Posterior cingulate gyrus (tissue), 11 donors: ENCODE measurements around the gene ETS1.

Experiments used
- DNase-seq, 10 donors: peaks; one replicate each; pipeline versions ENCODE4 v3.0.0 to v3.0.0-alpha.2; 2020 to 2021; ENCODE audit warnings: mixed read lengths in 3 of 10
- intact Hi-C: fragments of 100-400 bp; cut with DNase I; formaldehyde crosslinking; loops from one replicate; pipeline ENCODE4 v1.15.1; 2023

ETS1 gene

DNA sequence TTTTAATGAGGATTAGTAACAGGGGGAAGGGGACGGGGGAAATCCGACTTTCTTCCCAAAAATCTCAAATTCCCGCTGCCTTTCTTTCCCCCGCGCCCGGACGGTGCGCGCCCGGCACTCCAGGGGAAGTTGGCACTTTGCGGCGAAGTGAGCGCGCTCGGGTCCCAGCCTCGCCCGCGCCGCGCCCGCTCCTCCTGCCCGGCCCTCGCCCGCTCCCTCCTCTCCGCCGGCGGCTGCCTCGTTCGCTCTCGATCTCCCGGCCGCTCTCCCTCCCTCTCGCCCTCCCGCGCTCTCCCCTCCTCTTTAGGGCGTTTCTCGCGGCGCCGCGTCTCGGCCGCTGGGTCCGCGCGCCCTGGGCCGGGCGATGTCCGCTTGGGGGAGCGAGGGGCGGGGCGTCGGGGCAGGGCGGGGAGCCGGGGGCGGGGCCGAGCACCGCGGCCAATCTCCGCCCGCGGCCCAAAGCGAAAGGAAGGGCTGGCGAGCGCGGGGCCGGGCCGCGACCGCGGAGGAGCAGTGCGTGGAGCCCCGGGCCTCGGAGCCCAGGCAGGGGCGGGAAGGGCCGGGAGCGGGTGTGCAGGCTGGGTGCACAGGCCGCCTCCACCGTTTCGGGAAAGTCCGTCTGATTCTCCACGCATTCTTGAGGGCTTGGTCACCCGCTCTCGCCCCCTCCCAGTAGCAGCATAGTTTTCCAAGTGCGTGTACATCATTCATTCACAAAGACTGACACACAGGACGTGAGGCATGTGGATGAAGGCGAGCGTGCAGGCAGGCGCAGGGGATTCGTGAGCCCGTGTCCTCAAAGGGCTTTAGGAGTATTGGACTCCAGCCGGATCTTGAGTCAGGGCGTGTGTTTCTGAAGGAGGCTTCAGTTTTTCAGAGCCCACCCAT is 65.1 kb downstream of the ETS1 start:
- intact Hi-C loops: no loop called here
- DNase-seq: peak; percentile 80 to 98 (median 87)

DNA sequence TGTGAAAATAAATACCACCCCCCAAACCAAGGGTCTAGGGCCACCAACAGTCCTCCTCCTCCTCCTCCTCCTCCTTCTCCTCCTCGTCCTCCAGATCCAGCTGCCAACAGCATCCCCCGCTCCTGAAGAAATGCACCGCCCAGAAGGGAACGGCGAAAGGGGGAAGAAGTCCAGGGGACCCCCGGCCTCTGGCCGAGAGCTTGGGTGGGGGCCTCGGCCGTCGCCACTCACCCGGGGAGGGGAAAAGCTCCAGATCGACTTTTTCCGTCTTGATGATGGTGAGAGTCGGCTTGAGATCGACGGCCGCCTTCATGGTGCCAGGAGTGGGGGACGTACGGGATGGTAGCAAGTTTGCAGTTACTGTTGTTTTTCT is 65.7 kb downstream of the ETS1 start:
- intact Hi-C loops: no loop called here
- DNase-seq: peak in 3 of 10 donors; percentile 24 to 85 (median 74)

DNA sequence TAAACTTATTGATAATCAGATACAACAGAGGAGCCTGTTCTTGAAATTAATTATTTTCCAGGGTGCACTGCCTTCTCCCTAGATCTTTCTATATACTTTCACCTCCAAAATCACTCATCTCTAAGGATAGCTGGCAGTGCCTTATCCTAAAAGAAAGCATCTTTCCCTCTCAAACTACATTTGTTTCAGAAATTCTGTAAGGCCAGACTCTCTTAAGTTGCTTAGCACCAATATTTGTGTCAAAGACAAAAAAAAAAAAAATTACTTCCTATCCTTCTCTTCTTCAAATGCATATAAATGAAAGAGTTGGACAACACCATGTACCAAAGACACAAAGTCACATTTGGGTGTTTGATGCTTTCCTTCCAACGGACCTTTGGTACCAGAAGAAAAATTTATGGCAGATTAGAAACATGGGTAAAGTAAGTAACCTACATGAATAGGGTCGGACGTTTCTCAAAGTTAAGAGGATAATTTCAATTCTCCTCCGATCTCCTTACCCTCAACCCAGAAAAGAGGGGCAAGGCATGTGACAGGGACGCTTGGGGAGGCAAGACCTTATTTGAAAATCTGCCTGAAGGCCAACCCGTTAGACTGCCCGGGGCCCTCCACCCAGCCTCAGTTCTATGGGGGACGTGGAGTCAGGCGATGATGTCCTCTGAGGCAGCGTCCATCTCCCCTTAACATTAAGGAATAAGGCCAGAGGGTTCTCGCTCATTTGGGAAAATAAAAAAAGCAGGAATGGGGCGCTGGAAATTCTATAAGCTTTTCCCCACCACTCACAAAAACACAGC is 66.3 kb downstream of the ETS1 start:
- DNase-seq: peak in 1 of 10 donors; percentile 69
- intact Hi-C loops: no loop called here

DNA sequence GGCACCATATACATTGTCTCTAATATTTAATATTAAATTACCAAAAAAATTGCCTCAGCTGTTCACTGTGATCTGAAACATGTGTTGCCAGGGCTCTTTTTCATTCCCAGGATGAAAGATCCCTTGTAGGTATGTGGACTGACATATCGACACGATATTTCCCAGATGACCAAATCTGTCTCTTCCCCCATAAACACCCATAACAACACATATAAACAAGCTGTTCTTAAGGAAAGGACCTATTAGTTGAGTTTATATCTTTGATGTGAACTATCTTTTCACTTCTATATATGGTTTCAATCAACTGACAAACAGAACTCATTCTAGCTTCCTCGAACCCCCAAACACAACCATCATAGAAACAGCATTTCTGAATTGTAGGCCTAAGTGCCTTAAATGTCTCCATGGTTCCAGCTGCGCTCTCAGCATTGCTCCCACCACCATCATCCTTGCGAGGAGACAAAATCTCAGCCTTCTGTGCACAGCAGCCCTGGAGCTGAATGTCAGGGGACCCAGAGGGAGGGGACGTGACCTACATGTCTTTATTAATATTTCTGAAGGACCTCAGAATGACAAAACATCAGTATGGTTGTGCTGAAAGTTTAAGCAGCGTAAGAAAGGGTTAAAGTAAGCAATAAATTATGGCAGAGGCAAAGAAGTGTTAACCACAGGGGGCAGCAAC is 67.0 kb downstream of the ETS1 start:
- intact Hi-C loops: no loop called here
- DNase-seq: no peak

DNA sequence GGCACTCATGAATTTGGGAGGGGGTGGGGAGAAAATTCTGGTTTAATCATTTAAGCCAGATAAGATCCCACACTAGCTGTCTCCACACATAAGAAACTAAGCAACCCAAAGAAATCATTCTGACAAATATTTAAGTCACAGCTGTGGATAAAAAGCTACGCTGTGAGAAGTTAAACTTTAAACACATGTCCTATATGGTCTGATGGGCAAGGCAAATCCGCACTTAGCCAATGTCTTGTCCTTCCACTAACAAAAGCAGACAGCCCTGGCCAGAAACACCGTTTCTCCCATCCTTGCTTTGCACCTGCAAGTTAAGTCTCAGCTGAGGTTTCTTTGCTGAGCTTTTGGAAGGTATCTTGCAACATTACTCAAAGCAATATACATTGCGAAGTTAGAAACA is 68.0 kb downstream of the ETS1 start:
- DNase-seq: no peak
- intact Hi-C loops: no loop called here

DNA sequence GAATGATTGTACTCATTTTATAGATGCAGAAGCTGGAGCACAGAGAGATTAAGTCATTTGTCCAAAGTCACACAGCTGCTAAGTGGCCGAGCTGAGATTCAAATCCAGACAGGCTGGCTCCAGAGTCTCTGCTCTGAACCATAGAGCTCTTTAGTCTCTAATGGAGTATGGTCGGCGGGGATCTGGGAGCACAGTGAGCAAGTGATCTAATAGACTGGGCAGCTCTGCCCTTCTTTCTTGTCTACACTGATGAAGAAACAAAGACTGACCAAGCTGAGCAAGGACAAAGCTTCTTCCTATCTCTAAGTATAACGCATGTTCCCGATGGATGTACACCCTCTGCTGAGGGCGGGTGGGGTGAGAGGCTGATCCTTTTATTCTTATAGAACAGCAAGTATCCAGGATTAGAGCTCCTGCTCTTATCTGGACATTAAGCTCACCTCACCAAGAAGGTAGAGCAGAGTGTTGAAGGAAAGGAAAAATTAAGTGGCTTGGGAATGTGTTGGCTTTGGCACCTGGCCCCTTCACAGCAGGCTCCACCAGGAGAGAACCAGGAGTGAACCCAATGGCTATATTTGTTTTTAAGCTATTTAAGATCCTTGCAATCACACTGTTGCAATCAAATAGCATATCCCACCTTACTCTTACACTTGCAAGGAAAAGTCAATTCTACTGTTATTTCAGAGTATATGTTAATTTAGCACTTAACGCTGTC is 68.7 kb downstream of the ETS1 start:
- intact Hi-C loops: no loop called here
- DNase-seq: no peak

DNA sequence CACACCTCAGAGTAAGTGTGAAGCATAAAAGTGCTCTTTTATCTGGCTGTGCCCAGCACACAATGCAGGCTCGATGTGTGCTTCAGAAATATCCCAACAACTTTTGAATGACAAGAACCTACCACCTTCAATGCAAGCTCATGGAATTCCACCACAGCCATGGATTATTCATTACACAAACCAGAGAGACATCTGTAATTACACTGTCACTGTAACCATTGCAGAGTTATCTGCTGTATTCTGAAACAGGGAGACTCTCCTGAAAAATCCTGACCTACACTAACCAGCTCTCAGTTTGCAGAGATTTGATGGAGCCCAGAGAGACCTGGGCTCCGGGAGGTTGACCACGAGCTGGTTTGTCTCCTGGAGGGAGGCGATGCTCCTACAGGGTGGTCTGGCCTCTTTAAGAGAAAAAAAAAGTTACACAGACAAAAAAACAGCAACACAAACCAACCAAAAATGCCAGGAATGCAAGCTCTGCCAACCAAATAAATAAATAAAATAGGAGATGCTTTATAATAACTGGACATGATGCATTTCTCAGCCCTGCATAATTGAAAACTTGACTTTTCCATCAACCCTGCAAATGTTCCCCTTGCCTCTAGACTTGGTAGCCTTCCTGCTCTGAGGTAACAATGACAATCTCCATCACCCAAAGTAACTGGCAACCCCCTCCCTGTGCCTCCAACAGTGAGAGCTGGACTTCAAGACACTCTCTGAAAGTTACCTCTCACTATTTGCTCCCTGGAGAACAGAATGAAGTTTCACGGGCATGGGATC is 69.7 kb downstream of the ETS1 start:
- intact Hi-C loops: no loop called here
- no peak for DNase-seq

DNA sequence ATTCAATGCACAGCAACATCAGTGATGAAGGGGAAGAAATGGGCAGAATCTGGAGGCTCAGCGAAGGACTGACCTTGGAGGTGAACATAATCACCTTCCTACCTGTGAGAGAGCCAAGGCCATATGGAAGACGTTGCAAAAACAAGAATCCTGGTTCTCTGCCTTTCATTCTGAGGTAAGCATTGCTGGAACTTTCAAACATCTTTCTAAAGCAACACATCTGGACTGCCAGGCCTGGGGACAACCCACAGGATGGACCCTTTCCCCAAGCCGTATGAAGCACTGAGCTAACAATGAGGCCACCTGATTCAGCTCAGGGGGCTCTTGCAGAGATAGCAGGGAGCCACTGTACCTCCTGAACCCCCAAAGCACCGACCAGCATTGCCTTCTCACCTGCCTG is 70.5 kb downstream of the ETS1 start:
- DNase-seq: no peak
- intact Hi-C loops: no loop called here

DNA sequence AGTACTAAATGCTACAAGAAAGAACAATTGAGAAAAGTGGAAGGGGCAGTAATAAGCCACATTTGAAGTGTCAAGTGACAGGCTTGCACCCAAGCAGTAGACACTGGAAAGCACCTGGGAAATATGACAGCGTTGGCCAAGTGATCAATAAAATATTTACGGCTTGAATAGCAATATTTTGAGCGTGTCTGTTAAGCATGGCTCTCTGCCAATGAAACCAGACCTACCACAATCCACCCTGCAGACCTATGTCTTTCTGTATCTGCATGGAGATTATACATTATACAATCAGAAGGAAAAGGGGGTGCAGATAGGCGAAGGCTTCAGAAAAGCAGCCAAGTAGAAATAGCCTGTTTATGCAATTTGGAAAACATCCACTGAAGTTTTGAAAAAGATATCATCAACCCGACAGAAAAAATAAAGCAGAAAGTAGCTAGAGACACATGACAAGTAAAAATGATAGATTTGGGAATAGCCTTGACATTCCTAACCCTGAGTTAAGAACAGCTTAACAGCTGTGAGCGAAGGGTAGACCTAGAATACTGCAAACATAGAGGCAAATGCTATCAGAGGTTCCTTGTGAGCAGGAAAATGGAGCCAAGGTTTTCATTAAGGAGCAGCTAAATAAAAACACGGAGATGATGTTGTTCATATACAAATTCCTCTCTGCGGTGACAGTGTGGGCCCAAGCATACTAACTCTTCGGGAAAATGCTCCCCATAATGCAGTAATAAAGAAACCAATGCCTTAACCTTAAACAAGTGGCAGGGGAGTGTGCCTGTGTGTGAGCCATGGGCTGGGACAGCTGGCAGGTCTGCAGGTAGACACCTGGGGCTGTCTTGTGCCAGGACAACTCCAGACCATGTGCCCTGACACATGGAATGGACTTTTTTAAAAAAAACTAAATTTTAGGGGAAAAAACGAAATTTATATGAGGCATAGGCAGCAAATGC is 71.3 kb downstream of the ETS1 start:
- DNase-seq: no peak
- intact Hi-C loops: no loop called here

DNA sequence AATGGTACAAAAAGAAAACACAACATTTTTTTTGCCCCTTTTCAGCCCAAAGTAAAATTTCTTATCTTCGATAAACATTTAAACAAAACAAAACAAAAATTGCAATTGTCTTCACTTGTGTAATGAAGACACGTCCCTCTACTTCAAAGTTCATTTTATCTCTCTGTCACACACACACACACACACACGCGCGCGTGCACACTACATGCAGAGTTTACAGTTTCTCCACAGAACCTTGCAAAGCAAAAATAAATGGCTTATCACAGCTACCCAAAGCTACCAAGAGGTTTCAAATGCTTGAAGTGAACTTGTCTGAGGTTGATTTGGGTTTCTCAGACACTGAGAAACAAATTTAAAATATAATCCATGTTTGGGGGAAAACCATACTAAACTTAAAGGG is 72.3 kb downstream of the ETS1 start:
- no peak for DNase-seq
- intact Hi-C loops: no loop called here

DNA sequence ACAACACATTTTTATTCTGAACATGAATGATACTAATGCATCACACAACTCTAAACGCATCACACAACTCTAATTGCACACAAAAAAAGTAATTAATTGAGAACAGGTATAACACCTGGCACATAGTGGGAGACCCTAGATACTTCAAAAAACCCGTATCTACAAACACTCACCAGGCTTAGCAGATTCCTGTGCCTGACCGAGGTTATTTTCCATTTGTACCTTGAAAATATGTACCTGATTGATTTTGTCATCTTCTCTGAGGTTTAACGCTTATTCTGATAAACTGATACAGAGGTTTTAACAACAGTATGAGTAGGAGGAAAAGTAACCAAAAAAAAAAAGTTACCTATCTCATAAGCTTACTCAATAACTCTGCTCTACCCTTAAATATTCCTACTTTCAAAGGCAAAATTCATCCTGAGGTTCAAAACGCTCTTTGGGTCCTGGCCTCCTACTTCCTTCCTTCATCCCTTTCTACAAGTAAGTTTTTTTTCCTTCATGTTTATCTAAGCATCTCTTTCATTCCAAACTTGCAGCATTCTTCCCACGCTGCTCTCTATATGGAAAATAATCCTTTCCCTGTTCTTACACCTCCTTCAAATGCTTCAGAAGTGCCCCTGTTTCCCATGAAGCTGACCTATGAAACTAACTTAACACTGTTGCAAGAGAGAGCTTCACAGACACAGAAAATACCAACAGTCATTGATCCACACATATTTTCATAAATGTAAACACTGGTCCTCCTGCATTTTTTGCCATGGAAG is 73.3 kb downstream of the ETS1 start:
- DNase-seq: no peak
- intact Hi-C loops: no loop called here

DNA sequence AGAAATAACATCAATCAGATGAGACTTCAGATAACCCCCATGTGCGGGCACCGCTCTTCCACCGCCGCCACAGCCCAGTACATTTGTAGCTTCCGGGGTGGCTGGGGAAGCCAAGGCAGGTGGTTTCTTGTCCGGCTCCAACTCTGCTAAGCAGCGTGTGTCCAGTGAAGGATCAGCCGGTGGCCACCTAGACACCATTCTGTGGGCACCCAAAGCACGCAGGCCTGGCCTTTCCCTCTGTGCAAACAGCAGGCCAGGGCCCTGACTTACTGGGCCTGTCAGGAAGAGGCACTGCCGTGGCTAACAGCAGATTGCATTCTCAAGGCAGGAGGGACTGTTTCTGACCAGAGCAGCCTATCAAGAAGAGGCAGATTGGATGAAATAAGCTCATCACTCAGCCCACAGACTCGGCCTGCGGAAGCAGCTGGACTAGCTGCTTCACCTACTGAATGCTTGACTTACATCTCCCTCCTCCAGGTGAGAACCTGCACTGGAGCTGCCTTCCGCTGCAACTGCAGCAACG is 74.8 kb downstream of the ETS1 start:
- intact Hi-C loops: no loop called here

DNA sequence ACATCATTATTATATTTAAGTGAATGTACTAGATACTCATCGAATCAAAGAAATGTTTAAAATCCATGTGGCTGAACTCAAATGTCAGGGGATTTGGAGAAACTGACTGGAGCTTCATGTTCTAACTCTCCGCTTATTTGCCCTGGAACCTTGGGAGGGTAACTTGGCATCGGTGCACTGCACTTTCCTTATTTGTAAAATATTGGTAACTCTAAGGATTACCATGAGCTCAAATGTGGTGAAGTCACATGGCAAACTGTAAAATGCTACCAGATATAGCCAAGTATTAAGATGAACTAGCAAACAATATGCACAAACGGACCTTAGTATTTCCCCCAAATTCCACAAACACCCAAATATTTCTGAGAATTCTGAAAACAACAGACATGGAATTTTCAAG is 75.6 kb downstream of the ETS1 start:
- DNase-seq: no peak
- intact Hi-C loops: no loop called here

More for the DNA sequence above, 74.8 kb downstream of the ETS1 start:
- no peak for DNase-seq

DNA sequence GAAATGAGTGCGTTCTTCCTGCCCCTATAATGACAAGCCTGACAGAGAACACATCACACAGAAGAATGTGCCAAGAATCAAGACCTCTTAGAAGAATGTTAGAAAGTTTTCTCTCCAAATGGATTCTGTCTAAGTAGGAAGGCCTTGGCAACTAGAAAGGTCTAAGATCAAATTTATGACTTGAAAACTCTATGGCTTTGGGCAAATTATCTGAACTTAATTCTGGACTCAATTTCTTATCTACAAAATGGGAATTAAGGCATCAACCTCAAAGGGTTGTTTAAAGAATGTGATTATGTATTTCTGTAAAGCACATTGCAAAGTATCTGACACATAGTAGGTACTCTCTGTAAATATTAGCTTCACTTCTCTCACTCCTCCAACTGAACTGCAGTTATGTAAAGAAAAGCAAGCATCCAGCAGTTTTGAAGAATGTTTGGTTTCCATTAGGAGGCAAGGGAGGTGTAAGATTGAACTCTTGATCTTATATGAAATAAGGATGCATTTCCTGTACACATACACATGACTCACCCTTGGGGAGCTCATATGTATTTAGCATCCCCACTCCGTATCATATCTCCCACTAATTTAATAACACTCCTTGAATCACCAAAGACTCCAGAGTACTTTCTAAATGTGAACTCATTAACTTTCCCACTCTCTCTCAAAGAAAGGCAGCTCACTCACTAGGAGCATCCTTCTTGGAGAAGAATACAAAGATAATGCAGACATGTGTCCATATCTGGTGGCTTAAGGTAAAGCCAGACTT is 77.6 kb downstream of the ETS1 start:
- intact Hi-C loops: no loop called here
- no peak for DNase-seq

DNA sequence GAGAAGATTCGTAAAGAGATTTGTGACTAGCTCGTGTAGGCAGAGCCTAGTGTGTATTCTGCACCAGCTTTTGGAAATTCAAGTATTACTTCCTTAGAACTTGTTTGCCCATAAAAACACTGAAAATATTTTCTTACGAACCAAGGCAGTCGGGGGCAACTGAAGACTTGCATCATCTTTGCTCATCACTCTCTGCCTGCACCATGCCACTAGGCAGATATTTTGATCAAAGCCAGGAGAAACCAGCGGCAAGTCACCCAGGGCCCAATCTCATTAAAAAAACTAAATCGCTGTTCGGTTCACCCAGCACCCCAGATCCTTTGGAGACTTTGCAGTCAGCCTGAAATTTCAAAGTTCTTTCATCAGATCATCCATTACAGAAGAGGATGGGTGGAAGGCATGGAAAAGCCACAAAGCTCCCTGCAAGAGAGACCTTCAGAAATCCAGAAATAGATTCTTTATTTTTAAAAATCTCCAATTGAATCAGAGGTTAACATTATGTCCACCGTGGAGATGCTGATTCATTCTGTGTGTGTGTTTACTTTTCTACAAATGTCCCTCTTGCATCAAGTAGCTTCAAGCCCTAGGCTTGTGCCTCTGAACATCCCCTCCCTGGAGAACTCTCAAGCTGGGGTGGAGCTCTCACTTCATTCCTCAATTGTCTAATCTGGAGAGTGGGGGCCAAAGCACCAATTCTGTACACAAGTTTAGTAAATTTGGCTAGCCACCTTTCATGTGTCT is 78.4 kb downstream of the ETS1 start:
- intact Hi-C loops: no loop called here
- DNase-seq: no peak

DNA sequence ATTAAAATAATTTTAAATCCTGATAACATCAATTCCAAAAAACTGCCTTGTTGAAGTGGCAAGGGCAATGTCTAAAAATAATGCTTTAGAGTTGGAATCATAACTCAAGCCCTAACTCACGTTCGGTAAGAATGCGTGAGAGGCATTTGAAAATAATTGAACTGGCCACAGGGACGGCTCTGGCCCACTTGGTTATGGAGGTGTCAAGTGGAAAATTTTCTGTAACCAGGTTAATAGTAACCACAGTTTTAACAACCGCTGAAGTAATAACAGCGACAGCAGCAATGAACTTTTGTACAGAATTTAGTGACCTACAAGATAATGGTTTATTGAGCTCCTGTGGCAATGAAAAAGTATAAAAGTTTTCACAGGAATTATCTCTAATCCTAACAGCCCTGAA is 79.4 kb downstream of the ETS1 start:
- intact Hi-C loops: no loop called here
- no peak for DNase-seq
